ENCODE data around the gene PTTG1.
A peak's percentile ranks its signal among the peaks of the same experiment; 100 is the strongest.

Gene PTTG1

DNA sequence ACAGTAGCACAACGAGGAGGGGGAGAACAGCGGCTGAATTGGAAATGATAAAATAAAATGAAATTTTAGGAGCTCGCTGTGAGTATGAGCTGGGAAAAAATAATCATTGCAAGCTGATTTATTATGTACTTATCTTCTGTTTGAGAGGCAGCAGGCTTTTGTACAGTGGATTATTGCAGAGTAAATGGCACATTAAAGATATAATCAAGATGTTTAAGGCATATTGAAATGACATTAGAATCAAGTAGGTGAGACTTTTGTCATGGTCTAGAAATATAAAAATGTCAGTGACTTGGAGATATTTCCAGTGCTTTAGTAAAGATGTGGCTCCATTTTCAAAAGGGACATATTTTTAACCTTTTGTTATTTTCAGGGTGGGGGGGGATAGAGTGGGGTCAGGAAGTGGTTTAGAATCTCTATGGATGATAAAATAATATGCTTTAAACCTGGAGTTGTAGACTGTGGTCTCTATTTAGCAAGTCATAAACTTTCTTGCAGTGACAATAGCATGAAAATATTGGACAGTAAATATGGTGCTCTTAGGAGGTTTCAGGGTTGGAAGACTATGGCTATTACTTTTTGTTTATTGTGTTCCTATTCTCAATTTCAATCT lies 46.8 kb downstream of the PTTG1 start:
- H3K36me3 ChIP-seq (ENCODE audit: control insufficient read depth in 1 of 2, insufficient read depth in 2 of 2, low read length in 2 of 2): no peaks in the 10 kb centered on the region
- peaks cover 41 to 57% of the 10 kb centered on the region in 2 donors for H3K4me1 ChIP-seq (ENCODE audit: control insufficient read depth in 1 of 2, insufficient read depth in 2 of 2, low read length in 2 of 2)
- H3K9me3 ChIP-seq (ENCODE audit: control insufficient read depth in 1 of 2, low read length in 2 of 2): no peaks in the 10 kb centered on the region
- H3K27me3 ChIP-seq (ENCODE audit: control insufficient read depth in 1 of 2, insufficient read depth in 2 of 2, low read length in 2 of 2): no peaks in the 10 kb centered on the region
- H3K4me3 ChIP-seq (ENCODE audit: low read depth in 1 of 2, low read length in 2 of 2): peak overlapping the region; percentile 66 to 71
- no peak overlapping the region for H3K27ac ChIP-seq (ENCODE audit: low read depth, low read length)
- peak overlapping the region; percentile 38 to 41 for H3K9ac ChIP-seq (ENCODE audit: low read depth in 1 of 2, low read length in 2 of 2)

GRCh38 chr5:160469156-160470144 lies 47.8 kb downstream of the PTTG1 start:
- Histone ChIP-seq H3K27me3 (ENCODE audit: control insufficient read depth in 1 of 2, insufficient read depth in 2 of 2, low read length in 2 of 2) (no peaks in the 10 kb centered on the region), H3K4me1 (ENCODE audit: control insufficient read depth in 1 of 2, insufficient read depth in 2 of 2, low read length in 2 of 2) (peaks cover 42 to 53% of the 10 kb centered on the region in 2 donors), H3K9me3 (ENCODE audit: control insufficient read depth in 1 of 2, low read length in 2 of 2) (no peaks in the 10 kb centered on the region), H3K4me3 (ENCODE audit: low read depth in 1 of 2, low read length in 2 of 2) (peak overlapping the region in 1 of 2 donors; percentile 36), H3K36me3 (ENCODE audit: control insufficient read depth in 1 of 2, insufficient read depth in 2 of 2, low read length in 2 of 2) (no peaks in the 10 kb centered on the region), H3K27ac (ENCODE audit: low read depth, low read length) (no peak overlapping the region), H3K9ac (ENCODE audit: low read depth in 1 of 2, low read length in 2 of 2) (no peak overlapping the region)

DNA sequence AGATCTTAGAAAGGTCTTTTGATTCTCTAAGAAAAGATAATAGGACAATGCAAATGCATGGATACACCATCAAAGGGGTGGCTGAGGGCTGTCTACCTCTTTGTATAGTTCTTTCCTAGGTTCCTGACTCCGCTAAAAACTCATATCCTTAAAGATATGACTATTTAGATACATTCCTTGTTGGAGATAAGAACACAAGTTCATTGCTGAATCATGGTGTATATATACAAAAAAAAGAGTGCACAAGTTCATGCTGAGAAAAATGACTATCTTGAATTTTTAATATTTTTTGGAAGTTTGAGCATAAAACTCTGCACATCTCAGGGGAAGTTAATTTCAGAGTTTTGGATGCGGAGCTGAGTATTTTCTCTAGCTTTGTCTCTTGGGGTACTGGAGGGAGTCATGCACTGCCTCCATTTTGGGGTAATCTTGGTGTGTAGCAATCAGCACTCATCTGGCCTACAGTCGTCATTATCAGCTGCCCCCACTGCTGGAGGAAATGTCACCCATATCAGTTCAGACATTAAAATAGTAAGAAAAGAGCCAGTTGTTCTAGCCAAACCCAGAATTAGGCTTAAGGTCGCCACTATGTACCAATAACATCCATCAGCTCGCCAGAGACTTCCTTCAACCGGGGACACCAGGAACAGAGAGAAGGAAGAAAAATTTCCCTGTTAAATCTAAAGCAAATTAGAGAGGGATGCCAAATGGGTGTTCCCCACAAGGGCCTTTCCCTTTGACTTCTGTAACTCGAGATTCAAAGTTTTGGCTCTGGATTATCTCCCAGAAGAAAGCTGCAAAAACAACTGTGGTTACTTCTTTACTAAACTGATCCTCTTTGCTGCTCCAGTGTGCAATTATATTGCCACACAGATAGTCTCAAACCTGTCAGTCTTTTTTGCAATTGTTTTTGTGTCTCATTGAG lies 49.0 kb downstream of the PTTG1 start:
- no peaks in the 10 kb centered on the region for H3K9me3 ChIP-seq (ENCODE audit: control insufficient read depth in 1 of 2, low read length in 2 of 2)
- H3K4me1 ChIP-seq (ENCODE audit: control insufficient read depth in 1 of 2, insufficient read depth in 2 of 2, low read length in 2 of 2): peaks cover 47 to 54% of the 10 kb centered on the region in 2 donors
- no peak overlapping the region for H3K27ac ChIP-seq (ENCODE audit: low read depth, low read length)
- no peak overlapping the region for H3K9ac ChIP-seq (ENCODE audit: low read depth in 1 of 2, low read length in 2 of 2)
- peak overlapping the region in 1 of 2 donors; percentile 32 for H3K4me3 ChIP-seq (ENCODE audit: low read depth in 1 of 2, low read length in 2 of 2)
- no peaks in the 10 kb centered on the region for H3K36me3 ChIP-seq (ENCODE audit: control insufficient read depth in 1 of 2, insufficient read depth in 2 of 2, low read length in 2 of 2)
- no peaks in the 10 kb centered on the region for H3K27me3 ChIP-seq (ENCODE audit: control insufficient read depth in 1 of 2, insufficient read depth in 2 of 2, low read length in 2 of 2)

- Histone ChIP-seq H3K9me3 (ENCODE audit: control insufficient read depth in 1 of 2, low read length in 2 of 2) (no peaks in the 10 kb centered on the region), H3K9ac (ENCODE audit: low read depth in 1 of 2, low read length in 2 of 2) (peak overlapping the region in 1 of 2 donors; percentile 19), H3K27ac (ENCODE audit: low read depth, low read length) (no peak overlapping the region), H3K4me3 (ENCODE audit: low read depth in 1 of 2, low read length in 2 of 2) (no peak overlapping the region), H3K4me1 (ENCODE audit: control insufficient read depth in 1 of 2, insufficient read depth in 2 of 2, low read length in 2 of 2) (peaks cover 47 to 54% of the 10 kb centered on the region in 2 donors), H3K27me3 (ENCODE audit: control insufficient read depth in 1 of 2, insufficient read depth in 2 of 2, low read length in 2 of 2) (no peaks in the 10 kb centered on the region), H3K36me3 (ENCODE audit: control insufficient read depth in 1 of 2, insufficient read depth in 2 of 2, low read length in 2 of 2) (no peaks in the 10 kb centered on the region)
Observed at GRCh38 chr5:160471761-160472160, 50.1 kb downstream of the PTTG1 start.

DNA sequence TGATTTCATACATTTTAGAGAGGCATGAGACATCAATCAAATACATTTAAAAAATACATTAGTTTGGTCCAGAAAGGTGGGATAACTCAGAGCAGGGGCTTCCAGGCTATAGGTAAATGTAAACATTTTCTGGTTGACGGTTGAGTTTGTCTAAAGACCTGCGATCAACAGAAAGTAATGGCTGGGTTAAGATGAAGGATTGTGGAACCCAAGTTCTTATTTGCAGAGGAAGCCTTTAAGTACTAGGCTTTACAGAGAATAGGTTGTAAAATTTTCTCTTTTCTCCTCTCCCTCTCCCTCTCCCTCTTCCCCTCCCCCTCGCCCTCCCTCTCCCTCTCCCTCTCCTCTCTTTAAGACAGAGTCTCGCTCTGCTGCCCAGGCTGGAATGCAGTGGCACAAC lies 50.8 kb downstream of the PTTG1 start:
- H3K4me1 ChIP-seq (ENCODE audit: control insufficient read depth in 1 of 2, insufficient read depth in 2 of 2, low read length in 2 of 2): peaks cover 44 to 50% of the 10 kb centered on the region in 2 donors
- no peaks in the 10 kb centered on the region for H3K27me3 ChIP-seq (ENCODE audit: control insufficient read depth in 1 of 2, insufficient read depth in 2 of 2, low read length in 2 of 2)
- H3K36me3 ChIP-seq (ENCODE audit: control insufficient read depth in 1 of 2, insufficient read depth in 2 of 2, low read length in 2 of 2): no peaks in the 10 kb centered on the region
- no peak overlapping the region for H3K27ac ChIP-seq (ENCODE audit: low read depth, low read length)
- no peak overlapping the region for H3K4me3 ChIP-seq (ENCODE audit: low read depth in 1 of 2, low read length in 2 of 2)
- no peak overlapping the region for H3K9ac ChIP-seq (ENCODE audit: low read depth in 1 of 2, low read length in 2 of 2)
- no peaks in the 10 kb centered on the region for H3K9me3 ChIP-seq (ENCODE audit: control insufficient read depth in 1 of 2, low read length in 2 of 2)

DNA sequence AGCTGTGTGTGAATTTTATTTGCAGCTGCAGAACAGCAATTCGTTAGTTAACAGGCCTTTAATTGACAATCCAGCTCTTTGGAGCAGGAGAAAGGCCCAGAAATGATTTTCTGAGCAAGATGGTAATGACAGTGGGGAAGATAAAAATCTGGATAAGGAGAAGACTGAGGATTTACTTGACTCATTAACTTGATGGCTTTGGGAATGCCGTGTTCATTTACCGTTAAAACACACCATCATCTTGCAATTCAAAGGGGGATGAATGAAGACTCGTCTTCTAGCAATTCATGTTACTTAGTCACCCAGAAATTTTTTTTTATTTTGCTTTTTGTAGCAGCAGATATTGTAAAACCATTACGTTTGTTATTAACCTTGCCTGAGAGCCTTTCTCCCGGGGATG lies 52.0 kb downstream of the PTTG1 start:
- no peaks in the 10 kb centered on the region for H3K27me3 ChIP-seq (ENCODE audit: control insufficient read depth in 1 of 2, insufficient read depth in 2 of 2, low read length in 2 of 2)
- no peak overlapping the region for H3K27ac ChIP-seq (ENCODE audit: low read depth, low read length)
- H3K4me3 ChIP-seq (ENCODE audit: low read depth in 1 of 2, low read length in 2 of 2): no peak overlapping the region
- H3K9ac ChIP-seq (ENCODE audit: low read depth in 1 of 2, low read length in 2 of 2): no peak overlapping the region
- H3K9me3 ChIP-seq (ENCODE audit: control insufficient read depth in 1 of 2, low read length in 2 of 2): no peaks in the 10 kb centered on the region
- peaks cover 42 to 46% of the 10 kb centered on the region in 2 donors for H3K4me1 ChIP-seq (ENCODE audit: control insufficient read depth in 1 of 2, insufficient read depth in 2 of 2, low read length in 2 of 2)
- no peaks in the 10 kb centered on the region for H3K36me3 ChIP-seq (ENCODE audit: control insufficient read depth in 1 of 2, insufficient read depth in 2 of 2, low read length in 2 of 2)

DNA sequence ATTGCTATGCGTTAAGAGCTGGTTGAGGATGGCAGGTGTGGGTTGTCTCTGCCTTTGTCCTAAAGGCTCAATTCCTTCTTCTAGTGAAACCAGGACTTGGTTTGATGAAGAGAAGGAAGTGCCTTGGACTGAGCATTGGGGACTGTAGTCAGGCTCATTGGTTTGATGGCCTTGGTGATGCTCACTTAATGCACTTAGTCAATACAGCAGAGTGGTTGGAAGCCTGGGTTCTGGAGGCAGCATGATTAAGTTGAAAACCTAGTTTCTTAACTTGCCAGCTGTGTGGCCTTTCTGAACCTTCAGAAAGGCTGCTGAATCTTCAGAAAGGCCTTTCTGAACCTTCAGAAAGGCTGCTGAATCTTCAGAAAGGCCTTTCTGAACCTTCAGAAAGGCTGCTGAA lies 52.4 kb downstream of the PTTG1 start:
- peaks cover 42 to 46% of the 10 kb centered on the region in 2 donors for H3K4me1 ChIP-seq (ENCODE audit: control insufficient read depth in 1 of 2, insufficient read depth in 2 of 2, low read length in 2 of 2)
- no peak overlapping the region for H3K9ac ChIP-seq (ENCODE audit: low read depth in 1 of 2, low read length in 2 of 2)
- no peaks in the 10 kb centered on the region for H3K27me3 ChIP-seq (ENCODE audit: control insufficient read depth in 1 of 2, insufficient read depth in 2 of 2, low read length in 2 of 2)
- no peaks in the 10 kb centered on the region for H3K9me3 ChIP-seq (ENCODE audit: control insufficient read depth in 1 of 2, low read length in 2 of 2)
- no peak overlapping the region for H3K4me3 ChIP-seq (ENCODE audit: low read depth in 1 of 2, low read length in 2 of 2)
- no peaks in the 10 kb centered on the region for H3K36me3 ChIP-seq (ENCODE audit: control insufficient read depth in 1 of 2, insufficient read depth in 2 of 2, low read length in 2 of 2)
- no peak overlapping the region for H3K27ac ChIP-seq (ENCODE audit: low read depth, low read length)

DNA sequence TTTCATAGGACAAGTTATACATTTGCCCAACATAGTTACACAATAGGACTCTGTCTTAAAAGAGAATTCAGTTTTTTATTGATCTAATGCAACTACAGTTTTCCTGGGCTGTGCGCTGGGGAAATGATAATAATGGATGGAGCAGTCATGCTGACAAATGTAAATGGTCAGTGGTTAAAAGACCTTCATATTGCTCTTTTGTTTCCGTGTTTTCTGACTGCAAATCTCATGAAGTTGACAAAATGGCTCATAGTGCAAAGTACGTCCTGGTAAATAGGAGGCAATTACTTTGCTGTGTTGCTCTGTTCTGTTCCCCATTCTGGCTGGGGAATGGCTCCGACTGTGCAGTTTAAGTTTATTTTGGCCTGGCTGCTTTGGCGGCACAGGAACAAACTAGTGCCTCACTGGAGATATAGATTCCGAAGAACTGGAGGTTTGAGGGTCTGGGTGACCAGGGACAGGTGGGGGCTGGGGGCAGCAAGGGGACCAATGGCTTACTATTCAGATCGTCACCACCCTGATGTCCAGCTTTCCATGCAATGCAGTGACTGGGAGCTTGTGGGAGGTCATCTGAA lies 54.3 kb downstream of the PTTG1 start:
- peak overlapping the region; percentile 12 to 32 for H3K4me3 ChIP-seq (ENCODE audit: low read depth in 1 of 2, low read length in 2 of 2)
- no peaks in the 10 kb centered on the region for H3K27me3 ChIP-seq (ENCODE audit: control insufficient read depth in 1 of 2, insufficient read depth in 2 of 2, low read length in 2 of 2)
- no peaks in the 10 kb centered on the region for H3K9me3 ChIP-seq (ENCODE audit: control insufficient read depth in 1 of 2, low read length in 2 of 2)

GRCh38 chr5:160477266-160477970 lies 55.8 kb downstream of the PTTG1 start:
- Histone ChIP-seq H3K9ac (ENCODE audit: low read depth in 1 of 2, low read length in 2 of 2) (no peak overlapping the region), H3K9me3 (ENCODE audit: control insufficient read depth in 1 of 2, low read length in 2 of 2) (no peaks in the 10 kb centered on the region), H3K27ac (ENCODE audit: low read depth, low read length) (no peak overlapping the region), H3K4me3 (ENCODE audit: low read depth in 1 of 2, low read length in 2 of 2) (no peak overlapping the region), H3K4me1 (ENCODE audit: control insufficient read depth in 1 of 2, insufficient read depth in 2 of 2, low read length in 2 of 2) (peaks cover 28 to 41% of the 10 kb centered on the region in 2 donors), H3K27me3 (ENCODE audit: control insufficient read depth in 1 of 2, insufficient read depth in 2 of 2, low read length in 2 of 2) (no peaks in the 10 kb centered on the region), H3K36me3 (ENCODE audit: control insufficient read depth in 1 of 2, insufficient read depth in 2 of 2, low read length in 2 of 2) (no peaks in the 10 kb centered on the region)

More for the DNA sequence above, 54.3 kb downstream of the PTTG1 start:
- H3K36me3 ChIP-seq (ENCODE audit: control insufficient read depth in 1 of 2, insufficient read depth in 2 of 2, low read length in 2 of 2): no peaks in the 10 kb centered on the region
- H3K9ac ChIP-seq (ENCODE audit: low read depth in 1 of 2, low read length in 2 of 2): no peak overlapping the region
- H3K27ac ChIP-seq (ENCODE audit: low read depth, low read length): no peak overlapping the region
- H3K4me1 ChIP-seq (ENCODE audit: control insufficient read depth in 1 of 2, insufficient read depth in 2 of 2, low read length in 2 of 2): peaks cover 37 to 43% of the 10 kb centered on the region in 2 donors
